Measurements from ENCODE around the gene MFSD6L.

DNA sequence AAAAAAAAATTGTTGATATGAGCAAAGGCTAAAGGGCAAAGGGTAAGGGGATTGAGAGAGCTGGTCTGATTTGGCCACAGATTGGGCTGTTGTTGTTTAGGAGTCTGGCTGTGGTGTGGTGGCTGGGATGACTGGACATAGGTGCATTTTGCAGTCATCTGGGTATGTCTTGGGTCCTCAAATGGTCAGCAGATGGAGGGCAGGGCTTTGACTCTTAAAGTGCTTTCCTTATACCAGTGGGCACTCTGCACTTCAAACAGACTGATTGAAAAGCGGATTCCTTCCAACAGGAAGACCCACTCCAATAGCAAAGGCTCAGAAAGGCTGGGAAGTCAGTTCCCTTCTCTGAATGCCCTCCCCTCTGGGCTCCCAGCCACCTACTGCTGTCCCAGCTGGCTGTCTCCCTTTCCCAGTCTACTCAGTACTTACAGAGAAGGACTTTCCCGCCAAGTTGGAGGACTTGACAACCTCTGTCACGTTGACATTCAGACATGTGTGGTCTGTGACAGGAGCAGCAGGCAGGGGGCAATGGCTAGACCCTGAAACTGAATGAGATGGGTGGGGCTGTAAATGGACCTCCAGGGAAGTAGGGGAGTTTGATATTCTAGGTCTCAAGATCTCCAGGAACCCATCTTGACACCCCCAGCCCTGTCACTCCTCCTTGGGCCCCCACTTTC, 19.6 kb upstream of the MFSD6L start:
- TF ChIP-seq KAT2B (IDR thresholded peaks at IDR 0.05; ENCODE audit: borderline replicate concordance, low read depth, low read length) (no peak), TBX2 (CRISPR knock-in tag; IDR thresholded peaks at IDR 0.05; ENCODE audit: borderline replicate concordance) (no peak), FOXJ3 (CRISPR knock-in tag; IDR thresholded peaks at IDR 0.05; ENCODE audit: borderline replicate concordance) (no peak), TBP (CRISPR knock-in tag; IDR thresholded peaks at IDR 0.05) (no peak), ZNF263 (CRISPR knock-in tag; IDR thresholded peaks at IDR 0.05) (no peak), EHMT2 (IDR thresholded peaks at IDR 0.05; ENCODE audit: borderline replicate concordance, low read depth, low read length) (no peak)
- TF ChIP-seq, protein P1, sequence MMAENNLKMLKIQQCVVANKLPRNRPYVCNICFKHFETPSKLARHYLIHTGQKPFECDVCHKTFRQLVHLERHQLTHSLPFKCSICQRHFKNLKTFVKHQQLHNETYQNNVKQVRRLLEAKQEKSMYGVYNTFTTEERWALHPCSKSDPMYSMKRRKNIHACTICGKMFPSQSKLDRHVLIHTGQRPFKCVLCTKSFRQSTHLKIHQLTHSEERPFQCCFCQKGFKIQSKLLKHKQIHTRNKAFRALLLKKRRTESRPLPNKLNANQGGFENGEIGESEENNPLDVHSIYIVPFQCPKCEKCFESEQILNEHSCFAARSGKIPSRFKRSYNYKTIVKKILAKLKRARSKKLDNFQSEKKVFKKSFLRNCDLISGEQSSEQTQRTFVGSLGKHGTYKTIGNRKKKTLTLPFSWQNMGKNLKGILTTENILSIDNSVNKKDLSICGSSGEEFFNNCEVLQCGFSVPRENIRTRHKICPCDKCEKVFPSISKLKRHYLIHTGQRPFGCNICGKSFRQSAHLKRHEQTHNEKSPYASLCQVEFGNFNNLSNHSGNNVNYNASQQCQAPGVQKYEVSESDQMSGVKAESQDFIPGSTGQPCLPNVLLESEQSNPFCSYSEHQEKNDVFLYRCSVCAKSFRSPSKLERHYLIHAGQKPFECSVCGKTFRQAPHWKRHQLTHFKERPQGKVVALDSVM (CRISPR knock-in tag; IDR thresholded peaks at IDR 0.05) = no peak
- TF ChIP-seq, protein P2, sequence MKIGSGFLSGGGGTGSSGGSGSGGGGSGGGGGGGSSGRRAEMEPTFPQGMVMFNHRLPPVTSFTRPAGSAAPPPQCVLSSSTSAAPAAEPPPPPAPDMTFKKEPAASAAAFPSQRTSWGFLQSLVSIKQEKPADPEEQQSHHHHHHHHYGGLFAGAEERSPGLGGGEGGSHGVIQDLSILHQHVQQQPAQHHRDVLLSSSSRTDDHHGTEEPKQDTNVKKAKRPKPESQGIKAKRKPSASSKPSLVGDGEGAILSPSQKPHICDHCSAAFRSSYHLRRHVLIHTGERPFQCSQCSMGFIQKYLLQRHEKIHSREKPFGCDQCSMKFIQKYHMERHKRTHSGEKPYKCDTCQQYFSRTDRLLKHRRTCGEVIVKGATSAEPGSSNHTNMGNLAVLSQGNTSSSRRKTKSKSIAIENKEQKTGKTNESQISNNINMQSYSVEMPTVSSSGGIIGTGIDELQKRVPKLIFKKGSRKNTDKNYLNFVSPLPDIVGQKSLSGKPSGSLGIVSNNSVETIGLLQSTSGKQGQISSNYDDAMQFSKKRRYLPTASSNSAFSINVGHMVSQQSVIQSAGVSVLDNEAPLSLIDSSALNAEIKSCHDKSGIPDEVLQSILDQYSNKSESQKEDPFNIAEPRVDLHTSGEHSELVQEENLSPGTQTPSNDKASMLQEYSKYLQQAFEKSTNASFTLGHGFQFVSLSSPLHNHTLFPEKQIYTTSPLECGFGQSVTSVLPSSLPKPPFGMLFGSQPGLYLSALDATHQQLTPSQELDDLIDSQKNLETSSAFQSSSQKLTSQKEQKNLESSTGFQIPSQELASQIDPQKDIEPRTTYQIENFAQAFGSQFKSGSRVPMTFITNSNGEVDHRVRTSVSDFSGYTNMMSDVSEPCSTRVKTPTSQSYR (CRISPR knock-in tag; IDR thresholded peaks at IDR 0.05; ENCODE audit: borderline replicate concordance) = no peak
- TF ChIP-seq, protein P3, sequence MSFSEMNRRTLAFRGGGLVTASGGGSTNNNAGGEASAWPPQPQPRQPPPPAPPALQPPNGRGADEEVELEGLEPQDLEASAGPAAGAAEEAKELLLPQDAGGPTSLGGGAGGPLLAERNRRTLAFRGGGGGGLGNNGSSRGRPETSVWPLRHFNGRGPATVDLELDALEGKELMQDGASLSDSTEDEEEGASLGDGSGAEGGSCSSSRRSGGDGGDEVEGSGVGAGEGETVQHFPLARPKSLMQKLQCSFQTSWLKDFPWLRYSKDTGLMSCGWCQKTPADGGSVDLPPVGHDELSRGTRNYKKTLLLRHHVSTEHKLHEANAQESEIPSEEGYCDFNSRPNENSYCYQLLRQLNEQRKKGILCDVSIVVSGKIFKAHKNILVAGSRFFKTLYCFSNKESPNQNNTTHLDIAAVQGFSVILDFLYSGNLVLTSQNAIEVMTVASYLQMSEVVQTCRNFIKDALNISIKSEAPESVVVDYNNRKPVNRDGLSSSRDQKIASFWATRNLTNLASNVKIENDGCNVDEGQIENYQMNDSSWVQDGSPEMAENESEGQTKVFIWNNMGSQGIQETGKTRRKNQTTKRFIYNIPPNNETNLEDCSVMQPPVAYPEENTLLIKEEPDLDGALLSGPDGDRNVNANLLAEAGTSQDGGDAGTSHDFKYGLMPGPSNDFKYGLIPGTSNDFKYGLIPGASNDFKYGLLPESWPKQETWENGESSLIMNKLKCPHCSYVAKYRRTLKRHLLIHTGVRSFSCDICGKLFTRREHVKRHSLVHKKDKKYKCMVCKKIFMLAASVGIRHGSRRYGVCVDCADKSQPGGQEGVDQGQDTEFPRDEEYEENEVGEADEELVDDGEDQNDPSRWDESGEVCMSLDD (CRISPR knock-in tag; IDR thresholded peaks at IDR 0.05; ENCODE audit: borderline replicate concordance) = no peak
